GM21528 (cell line): ENCODE measurements around the gene ZFY.
A peak's percentile ranks its signal among the peaks of the same experiment; 100 is the strongest.

ENCODE experiments used
- ATAC-seq: cut with Tn5 transposase; IDR thresholded peaks from one replicate; pipeline ENCODE4 v1.9.1; 2021; ENCODE audit warnings: mild to moderate bottlenecking, moderate library complexity; ENCODE audit not compliant: unreplicated experiment, low FRiP score

ZFY gene

DNA sequence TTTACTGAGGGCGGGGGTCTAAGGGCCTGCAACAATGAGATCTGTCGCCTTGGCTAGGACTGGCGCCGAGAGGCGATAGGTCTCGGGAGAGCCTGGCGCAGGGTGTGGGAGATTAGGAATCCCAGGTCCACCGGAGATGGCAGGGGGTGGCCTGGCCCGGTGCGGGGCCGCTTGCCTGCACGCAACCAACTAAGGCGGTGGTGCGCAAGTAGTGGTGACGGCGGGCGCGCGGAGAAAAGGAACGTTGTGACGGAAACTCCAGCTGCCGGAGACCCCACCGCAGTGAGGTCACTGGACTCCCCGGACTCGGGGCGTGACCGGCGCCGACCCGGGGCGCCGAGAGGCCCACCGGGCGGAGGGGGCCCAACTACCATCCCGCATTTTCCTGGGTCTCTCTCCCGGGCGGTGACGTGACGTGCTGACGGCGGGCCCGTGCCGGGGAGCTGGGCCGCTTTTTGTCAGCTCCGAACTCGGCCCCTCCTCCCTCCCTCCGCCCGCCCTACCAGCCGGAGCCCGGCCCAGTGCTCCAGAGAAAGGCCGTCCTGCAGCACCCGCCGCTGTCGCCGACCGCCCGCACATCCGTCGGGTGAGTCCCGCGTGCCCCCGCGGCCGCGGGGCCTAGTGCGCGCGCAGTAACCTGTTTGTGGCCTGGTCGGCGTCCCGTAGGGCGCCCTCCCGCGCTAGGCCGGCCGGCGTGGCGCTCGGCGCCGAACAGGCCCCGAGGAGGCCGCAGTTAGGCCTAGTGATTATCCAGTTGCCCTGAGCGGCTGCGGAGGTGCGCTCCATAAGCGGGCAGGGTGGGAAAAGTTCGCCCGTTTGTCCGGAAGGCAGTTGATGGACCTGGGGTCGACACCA, at the start of gene ZFY:
Gene ZFY, plus strand, starts transcription at position 521 of the 855 bp plus-strand sequence. CDS start 18,556 bp downstream, outside the sequence.
- peak; percentile 42 for ATAC-seq

DNA sequence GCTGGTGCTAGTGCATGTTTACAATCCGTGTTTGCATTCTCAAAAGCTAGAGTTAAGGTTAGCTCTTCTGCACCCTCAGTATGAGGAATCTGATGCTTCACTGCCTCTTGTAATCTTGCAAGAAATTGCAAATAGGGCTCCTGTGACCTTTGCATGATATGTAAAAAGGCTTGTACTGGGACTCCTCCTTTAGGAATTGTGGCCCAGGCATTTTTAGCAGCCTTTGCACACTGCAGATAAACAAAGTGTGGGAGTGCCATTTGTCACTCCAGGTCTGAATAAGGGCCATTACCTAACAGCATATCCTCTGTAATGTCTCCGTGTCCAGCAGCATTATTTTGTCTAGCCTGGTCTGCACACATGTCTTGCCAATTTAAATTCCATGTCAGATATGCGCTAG, 49.3 kb upstream of the ZFY start:
- no peak for ATAC-seq

DNA sequence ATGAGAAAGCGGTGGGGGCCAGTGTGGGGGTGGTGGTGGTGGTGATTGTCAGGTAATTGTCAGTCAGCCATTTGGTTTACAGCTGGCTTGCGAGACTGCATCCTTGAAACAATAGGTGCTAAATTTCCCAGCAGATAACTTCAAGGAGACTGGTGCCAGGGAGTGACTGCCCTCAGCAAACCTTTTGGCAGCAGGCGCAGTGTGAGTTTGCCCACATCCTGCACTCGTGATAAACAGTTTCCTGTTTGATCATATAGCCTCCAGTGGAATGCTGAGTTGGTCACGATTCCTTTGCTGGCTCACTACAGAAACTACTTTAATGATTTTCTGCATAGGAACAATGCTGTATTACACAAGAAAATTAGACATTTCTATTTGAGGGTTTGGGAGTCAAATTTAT, 47.8 kb upstream of the ZFY start:
- ATAC-seq = peak; percentile 30

DNA sequence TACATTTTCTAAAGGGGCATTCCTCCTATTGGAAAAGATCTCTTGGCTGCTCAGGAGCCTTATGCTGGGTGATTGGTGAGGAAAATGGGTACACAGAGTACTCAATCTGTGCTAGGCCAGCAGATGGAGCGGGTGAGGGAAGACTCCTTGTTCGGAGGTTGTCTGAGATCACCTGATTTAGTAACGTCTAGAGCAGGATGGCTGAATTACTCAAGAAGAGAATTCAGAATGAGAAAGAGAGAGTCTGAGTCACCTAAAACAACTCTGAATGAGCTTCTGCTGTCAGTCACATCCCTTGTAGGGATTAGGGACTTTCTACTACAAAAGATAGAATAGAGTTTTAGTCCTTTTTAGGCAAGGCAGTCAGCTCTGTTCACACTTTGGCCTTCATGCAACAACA, 47.2 kb upstream of the ZFY start:
- ATAC-seq = peak; percentile 94

DNA sequence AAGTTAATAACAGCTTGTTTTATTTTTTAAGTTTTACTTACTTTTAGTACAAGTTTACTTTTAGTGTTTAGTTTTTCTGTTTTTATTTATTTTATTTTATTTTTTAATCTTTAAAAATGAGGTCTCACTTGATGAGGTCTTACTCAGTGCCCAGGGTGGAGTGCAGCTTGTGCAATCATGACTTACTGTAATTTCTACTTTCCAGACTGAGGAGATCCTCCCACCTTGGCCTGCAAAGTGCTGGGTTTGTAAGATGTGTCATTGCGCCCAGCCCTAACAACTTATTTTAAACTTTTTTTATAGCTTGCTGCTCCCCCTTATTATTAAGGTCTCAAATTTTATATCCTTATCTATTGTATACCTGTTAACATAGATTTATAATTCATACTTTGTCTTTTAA, 41.7 kb upstream of the ZFY start:
- ATAC-seq = no peak

- no peak for ATAC-seq
Measured at GRCh38 chrY:2896050-2896449, 39.1 kb upstream of the ZFY start.

GRCh38 chrY:2907356-2907755, 27.8 kb upstream of the ZFY start:
- no peak for ATAC-seq

GRCh38 chrY:2913066-2913815, 21.9 kb upstream of the ZFY start:
- ATAC-seq = peak; percentile 72

DNA sequence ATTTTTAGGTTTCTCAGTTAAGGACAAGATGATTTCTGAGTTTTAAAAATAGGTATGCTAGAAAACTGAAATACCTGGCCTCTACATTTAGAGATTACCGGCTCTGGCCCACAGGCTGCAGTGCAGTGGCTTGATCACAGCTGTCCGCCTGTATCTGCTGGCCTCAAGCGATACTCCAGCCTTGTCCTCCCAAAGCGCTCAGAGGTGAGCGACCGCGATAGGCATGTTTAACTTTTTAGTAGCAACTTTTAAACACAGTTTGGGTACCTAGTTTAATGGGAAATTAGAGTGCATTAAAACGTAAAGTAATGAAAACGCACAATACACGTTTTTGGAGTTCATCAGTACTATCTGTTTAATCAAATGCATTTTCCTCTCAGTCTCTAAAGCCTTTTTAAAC, 1.1 kb upstream of the ZFY start:
- ATAC-seq = no peak

DNA sequence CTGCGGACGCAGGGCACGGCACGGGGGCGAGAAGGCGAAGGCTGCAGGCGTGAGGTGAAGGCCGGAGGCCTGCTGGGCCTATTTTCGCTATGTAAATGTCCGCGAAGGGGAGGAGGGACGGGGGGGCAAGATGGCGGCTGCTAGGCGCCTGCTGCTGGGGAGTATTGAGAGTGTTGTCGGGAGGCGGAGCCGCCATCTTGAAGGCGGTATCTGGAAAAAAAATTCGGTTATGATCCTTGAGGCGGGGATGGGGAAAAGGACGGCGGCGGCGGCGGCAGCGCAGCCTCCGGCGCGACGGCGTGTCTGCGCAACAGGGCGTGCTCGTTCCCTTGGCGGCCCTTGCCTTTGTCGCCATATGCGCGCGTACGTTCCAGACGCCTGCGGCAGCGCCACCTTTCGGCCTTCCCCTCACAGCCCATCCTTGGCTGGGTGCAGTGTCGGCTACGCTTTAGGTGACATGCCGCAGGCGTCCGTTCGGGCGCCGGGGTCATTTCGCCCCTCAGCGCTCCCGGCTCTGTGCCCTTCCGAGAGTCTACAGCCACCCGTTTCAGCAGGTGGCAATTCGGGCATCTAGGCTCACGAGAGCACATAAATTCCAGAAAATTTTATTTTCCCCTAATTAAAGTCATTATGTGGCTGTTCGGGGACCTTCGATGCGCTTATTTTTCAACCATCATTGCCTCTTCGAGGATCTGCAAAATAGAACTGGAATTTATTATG, 695 bp downstream of the ZFY start:
- ATAC-seq = peak; percentile 82

DNA sequence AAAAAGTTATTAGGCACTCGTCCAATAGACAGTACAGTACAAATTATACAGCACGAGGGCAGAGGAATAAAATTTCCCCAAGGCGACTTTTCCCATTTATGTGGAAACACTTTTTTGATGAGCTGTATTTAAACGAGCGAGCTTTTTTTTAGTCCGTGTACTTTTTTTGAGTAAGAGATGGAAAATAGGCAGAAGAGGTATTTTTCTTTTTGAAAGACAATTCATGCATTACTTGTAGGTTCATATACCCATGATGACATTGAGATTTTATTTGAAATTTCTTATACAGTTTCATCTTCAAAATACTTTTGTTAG, 1.2 kb downstream of the ZFY start:
- ATAC-seq = no peak

DNA sequence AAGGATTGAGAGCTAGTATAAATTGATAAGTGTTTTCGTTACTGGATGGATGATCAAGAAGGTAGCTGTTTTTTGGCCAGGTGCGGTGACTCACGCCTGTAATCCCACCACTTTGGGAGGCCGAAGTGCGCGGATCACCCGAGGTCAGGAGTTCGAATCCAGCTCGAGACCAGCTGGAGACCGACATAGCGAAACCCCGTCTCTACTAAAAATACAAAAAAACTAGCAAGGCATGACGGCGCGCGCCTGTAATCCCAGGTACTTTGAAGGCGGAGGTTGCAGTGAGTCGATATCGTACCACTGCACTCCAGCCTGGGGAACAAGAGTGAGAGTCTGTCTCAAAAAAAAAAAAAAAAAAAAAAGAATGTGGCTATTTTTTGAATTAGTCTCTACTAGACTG, 2.0 kb downstream of the ZFY start:
- no peak for ATAC-seq

GRCh38 chrY:2949590-2950252, 14.5 kb downstream of the ZFY start:
- peak; percentile 77 for ATAC-seq

DNA sequence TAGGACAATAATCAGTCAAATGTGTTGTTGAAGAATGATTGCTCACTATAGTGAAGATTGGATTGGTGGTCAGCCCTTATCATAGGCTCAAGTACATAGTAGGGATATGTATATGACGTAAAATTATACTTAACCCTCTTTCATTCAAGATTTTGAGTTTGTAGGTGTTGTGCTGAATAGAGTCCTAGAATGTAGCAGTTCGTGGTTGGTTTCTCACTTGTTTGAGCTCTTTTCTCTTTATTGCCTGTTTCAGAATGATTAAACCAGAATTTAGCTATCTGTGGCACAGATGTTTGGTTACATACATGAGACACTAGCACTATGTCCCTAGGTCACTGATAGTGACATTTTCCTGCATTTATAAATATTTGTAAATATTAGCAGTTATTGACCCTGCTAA, 15.5 kb downstream of the ZFY start:
- ATAC-seq = no peak

- no peak for ATAC-seq
Measured at GRCh38 chrY:2952912-2953311, 17.7 kb downstream of the ZFY start.

- ATAC-seq = no peak
Measured at GRCh38 chrY:2954735-2955134, 19.6 kb downstream of the ZFY start.

DNA sequence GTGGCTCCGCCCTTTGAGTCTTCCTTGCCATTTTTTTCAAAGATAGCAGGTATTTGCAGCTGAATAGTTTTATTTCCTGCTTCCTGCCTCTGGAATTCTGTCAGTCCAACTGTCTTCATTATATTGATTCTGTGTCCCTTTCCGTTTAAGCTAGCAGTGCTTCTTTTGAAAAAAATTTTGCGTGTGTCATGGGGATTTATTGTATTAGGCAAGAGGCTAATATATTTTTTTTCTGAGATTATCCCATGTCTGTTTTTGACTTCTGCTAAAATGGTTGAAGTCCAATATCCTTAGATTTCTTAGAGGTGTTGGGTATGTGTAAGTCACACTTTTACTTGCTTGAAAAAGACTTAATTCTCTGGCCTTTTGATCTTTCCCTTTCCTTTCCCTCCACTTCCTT, 20.4 kb downstream of the ZFY start:
- no peak for ATAC-seq

DNA sequence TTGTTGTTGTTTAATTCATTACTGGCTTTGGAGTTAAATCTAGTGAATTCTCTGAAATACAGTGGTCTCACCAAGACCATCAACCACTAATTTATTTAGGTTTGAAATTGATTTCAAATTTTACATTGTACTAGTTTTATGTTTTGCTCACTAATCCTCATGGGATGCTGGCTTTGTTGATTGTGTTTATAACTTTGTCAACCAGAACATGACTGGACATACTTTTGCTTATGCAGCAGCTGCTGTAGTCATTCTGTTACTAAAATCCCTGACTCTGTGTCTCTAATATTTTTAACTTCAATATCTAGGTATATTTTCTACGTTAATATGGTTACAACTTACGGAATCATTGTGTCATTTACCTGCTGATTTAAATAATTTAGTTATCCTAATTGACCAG, 26.9 kb downstream of the ZFY start:
- ATAC-seq = no peak

GRCh38 chrY:2964814-2965213, 29.6 kb downstream of the ZFY start:
- no peak for ATAC-seq

DNA sequence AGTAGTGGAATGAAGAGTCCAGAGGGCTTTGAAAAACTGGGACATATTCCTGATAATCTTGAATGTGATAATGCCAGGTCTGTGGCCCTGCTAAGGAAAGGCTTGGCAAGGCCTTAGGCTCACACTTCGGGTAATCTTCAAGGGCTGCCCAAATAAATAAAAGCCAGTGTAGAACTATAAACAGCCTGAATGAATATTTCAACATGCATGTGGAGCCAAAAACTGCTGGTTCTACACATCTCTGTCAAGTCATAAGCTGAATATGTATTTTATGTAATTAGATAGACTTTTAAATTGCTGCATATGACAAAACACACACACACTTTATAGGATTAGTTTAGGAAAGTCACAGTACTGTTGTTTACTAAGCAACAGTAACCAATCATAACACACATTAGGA, 30.4 kb downstream of the ZFY start:
- no peak for ATAC-seq

GRCh38 chrY:2969561-2969960, 34.4 kb downstream of the ZFY start:
- no peak for ATAC-seq
